ENCODE results near the gene TUBB4A. TPM values are rescaled to one million over a fixed set of nuclear protein-coding genes. Genes with fewer than 3 reads are reported as not detected.

The TUBB4A gene
- total and polyA plus RNA-seq, 10 of the 15 experiments (the other 5 are each of a cell fraction or from before 2014, with no cell fraction given) = 0.29 to 22.4 (median 3.8) TPM

DNA sequence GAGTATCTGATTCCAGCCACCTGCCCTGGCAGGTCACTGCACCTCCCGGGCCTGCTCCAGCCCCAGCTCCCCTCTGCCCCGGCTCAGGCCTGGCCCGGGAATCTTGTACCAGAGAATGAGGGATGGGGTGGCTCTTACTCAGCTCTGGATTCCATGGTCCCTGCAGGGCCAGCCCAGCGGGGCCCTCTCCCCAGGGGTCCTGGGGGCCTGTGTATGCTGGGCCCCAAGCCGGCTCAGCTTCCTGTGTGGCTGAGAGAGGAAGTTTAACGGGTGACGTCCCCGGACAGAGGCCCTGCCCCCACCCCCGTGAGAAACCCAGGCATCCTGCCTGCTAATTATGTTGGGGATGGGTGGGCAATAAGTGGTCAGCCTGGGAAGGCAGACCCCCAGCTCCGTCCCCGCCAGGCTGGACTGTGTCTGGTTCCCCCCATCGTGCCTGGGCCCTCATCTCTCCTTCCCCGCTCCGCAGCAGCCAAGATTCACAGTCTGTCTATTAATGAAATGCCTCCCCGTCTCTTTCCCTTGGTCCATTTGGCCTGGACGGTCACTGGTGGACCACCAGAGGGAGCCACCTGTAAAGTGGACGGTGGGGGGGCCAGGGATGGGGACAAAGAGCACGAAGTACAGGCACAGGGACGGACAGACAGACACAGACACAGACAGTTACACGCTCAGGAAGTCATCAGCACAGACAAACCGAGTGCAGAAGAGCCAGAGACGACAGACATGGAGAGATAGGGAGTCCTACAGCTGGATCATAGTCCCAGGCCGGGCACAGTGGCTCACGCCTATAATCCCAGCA lies 20.4 kb downstream of the TUBB4A start, which contains the start of gene DENND1C:
DENND1C (minus strand) TSS at position 247 of the 802 bp plus-strand sequence; CDS start at position 155, 92 bp downstream.
- ChIA-PET SMC1A (ENCODE audit: uncharacterized antibody, unreplicated experiment) (interaction anchor here (0.6 to 2.1 kb wide), 14 partner anchors 8 to 355 kb away, joined by 3 to 5 read pairs (median 3); partner anchors contain the start of genes ALKBH7 and GTF2F1), POLR2A (interaction anchor here (0.5 to 1.9 kb wide), 18 partner anchors 8 to 337 kb away, joined by 3 to 10 read pairs (median 4); partner anchors contain the start of genes ALKBH7, KHSRP, SLC25A23 and VAV1), CTCF (interaction anchor here (0.7 to 3.4 kb wide), 24 partner anchors 9 to 382 kb away, joined by 3 to 26 read pairs (median 4); partner anchors contain the start of genes ALKBH7, KHSRP and SLC25A23), RAD21 (ENCODE audit: unreplicated experiment) (interaction anchor here (0.7 to 2.4 kb wide), 17 partner anchors 9 to 381 kb away, joined by 3 to 20 read pairs (median 5); partner anchors contain the start of genes ALKBH7, CLPP, GPR108 and KHSRP)
- ATAC-seq (peak; percentile 95), FAIRE-seq (peak; percentile 96), DNase-seq (ENCODE audit: low read depth, low spot score) (peak; percentile 45)
- intact Hi-C loops (cut with micrococcal nuclease; ENCODE audit: unreplicated experiment) (loop anchor here (1.0 kb wide), 1 partner anchor 23 kb away; no protein-coding TSS in a partner anchor), in situ Hi-C loops (cut with MboI) (no loop called here)
- Histone ChIP-seq H3K4me1 (ENCODE audit: control insufficient read depth, insufficient read depth, low read length) (peaks cover 10% of the 10 kb centered on the region), H3K9me3 (replicated peaks; ENCODE audit: control insufficient read depth, insufficient read depth, low read length) (no peaks in the 10 kb centered on the region; the same call in 2 of the 3 replicates), H3K36me3 (ENCODE audit: control insufficient read depth in 2 of 2, insufficient read depth in 2 of 2, low read length in 1 of 2) (peaks cover 1 to 4% of the 10 kb centered on the region in 2 experiments; a peak in 2 of 4 replicates), H4K20me1 (ENCODE audit: control insufficient read depth, insufficient read depth) (no peaks in the 10 kb centered on the region), H3K79me2 (ENCODE audit: control insufficient read depth, insufficient read depth, low read length) (peaks cover 16% of the 10 kb centered on the region), H3K27me3 (replicated peaks in 1 of 2; ENCODE audit: control insufficient read depth in 2 of 2, insufficient read depth in 2 of 2, low read length in 1 of 2) (no peaks in the 10 kb centered on the region), H3K4me3 (peak within 1 kb of the TSS; percentile 69), H3K27ac (ENCODE audit: control insufficient read depth, insufficient read depth) (peak within 1 kb of the TSS; percentile 93), H2AFZ (ENCODE audit: control insufficient read depth, low read depth, low read length) (peak within 1 kb of the TSS; percentile 82), H3K4me2 (ENCODE audit: control insufficient read depth, insufficient read depth) (peak within 1 kb of the TSS; percentile 89), H3K9ac (ENCODE audit: control insufficient read depth, insufficient read depth, low read length) (peak within 1 kb of the TSS; percentile 99)
- BruUV-seq (replicated peaks) = no TSS peak
- WGBS (ENCODE audit: insufficient coverage, insufficient replicate concordance, low lambda C conversion rate, missing lambda C conversion rate) = 6% methylated on average over 24 of the region's 24 CpGs
- peak; percentile 81; the same call in 1 of the 2 replicates for TF ChIP-seq CHD2 (IDR thresholded peaks at IDR 0.05; ENCODE audit: borderline replicate concordance, low read depth, low read length)
- TF ChIP-seq MTA3 (IDR thresholded peaks at IDR 0.05; ENCODE audit: borderline replicate concordance, low read length) = no peak
- no peak for TF ChIP-seq MYC (IDR thresholded peaks at IDR 0.05; ENCODE audit: insufficient read depth, insufficient read length, insufficient replicate concordance, low read length, severe bottlenecking)
- TF ChIP-seq ZSCAN29 (IDR thresholded peaks at IDR 0.05) = no peak
- TF ChIP-seq ZNF592 (IDR thresholded peaks at IDR 0.05) = no peak
- TF ChIP-seq TBL1XR1 (IDR thresholded peaks at IDR 0.05; ENCODE audit: low read depth, low read length) = no peak
- TF ChIP-seq SMAD1 (IDR thresholded peaks at IDR 0.05; ENCODE audit: low read depth, partially characterized antibody) = no peak
- TF ChIP-seq MYB (IDR thresholded peaks at IDR 0.05; ENCODE audit: borderline replicate concordance, low read depth, low read length) = no peak
- TF ChIP-seq ETV6 (conservative IDR thresholded peaks at IDR 0.05 in 1 of 2, IDR thresholded peaks at IDR 0.05 in 1 of 2; ENCODE audit: borderline replicate concordance in 1 of 2, low read depth in 1 of 2) = peak in 1 of 2 experiments; percentile 48; a peak in 1 of 4 replicates
- no peak; the same call in 1 of the 2 replicates for TF ChIP-seq BACH1 (IDR thresholded peaks at IDR 0.05; ENCODE audit: borderline replicate concordance)
- TF ChIP-seq NRF1 (conservative IDR thresholded peaks at IDR 0.05; ENCODE audit: low read depth, low read length) = no peak
- TF ChIP-seq TCF12 (IDR thresholded peaks at IDR 0.05; ENCODE audit: low read depth, low read length) = no peak
- no peak for TF ChIP-seq PML (IDR thresholded peaks at IDR 0.05; ENCODE audit: low read length)
- peak; percentile 66 for TF ChIP-seq CREM (IDR thresholded peaks at IDR 0.05; ENCODE audit: low read depth)
- TF ChIP-seq, protein P1, sequence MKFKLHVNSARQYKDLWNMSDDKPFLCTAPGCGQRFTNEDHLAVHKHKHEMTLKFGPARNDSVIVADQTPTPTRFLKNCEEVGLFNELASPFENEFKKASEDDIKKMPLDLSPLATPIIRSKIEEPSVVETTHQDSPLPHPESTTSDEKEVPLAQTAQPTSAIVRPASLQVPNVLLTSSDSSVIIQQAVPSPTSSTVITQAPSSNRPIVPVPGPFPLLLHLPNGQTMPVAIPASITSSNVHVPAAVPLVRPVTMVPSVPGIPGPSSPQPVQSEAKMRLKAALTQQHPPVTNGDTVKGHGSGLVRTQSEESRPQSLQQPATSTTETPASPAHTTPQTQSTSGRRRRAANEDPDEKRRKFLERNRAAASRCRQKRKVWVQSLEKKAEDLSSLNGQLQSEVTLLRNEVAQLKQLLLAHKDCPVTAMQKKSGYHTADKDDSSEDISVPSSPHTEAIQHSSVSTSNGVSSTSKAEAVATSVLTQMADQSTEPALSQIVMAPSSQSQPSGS (IDR thresholded peaks at IDR 0.05; ENCODE audit: low read length) = no peak
- TF ChIP-seq CBX5 (IDR thresholded peaks at IDR 0.05; ENCODE audit: low read depth) = no peak
- peak; percentile 73 for TF ChIP-seq CREB1 (IDR thresholded peaks at IDR 0.05; ENCODE audit: low read depth)
- TF ChIP-seq SREBF2 (IDR thresholded peaks at IDR 0.05; ENCODE audit: low read length) = no peak

Measured in GM12878 (cell line).